HEK293 (cell line): ENCODE results near the gene ZNF668.

Experiments
- SP3 ChIP-seq: fragments of 450-650 bp; formaldehyde crosslinking; IDR thresholded peaks from 2 replicates; pipeline ENCODE4 v1.5.1; 2016; ENCODE audit warnings: missing biosample characterization, missing genetic modification characterization
- ZNF600 ChIP-seq: fragments of 450-650 bp; formaldehyde crosslinking; IDR thresholded peaks from 2 replicates; pipeline ENCODE4 v1.5.1; 2016; ENCODE audit warnings: missing biosample characterization, missing genetic modification characterization

DNA sequence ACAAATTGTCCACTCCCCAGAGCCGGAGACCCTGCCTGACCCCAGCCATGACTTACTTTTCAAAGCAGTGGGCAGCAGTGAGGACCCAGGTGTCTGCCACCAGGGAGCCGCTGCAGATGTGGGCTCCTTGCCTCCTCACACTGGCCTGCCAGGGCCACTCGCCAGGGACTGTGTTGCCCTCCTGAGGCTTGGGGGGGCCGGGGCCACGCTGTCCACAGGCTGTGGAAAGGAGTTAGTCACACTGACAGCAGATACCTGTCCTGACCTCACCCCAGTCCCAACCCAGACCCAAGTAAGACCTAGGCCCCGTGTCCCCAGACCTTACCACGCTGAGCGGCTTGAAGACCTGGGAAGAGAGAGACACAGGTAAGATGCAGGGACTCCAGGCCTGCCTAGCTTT lies 13.4 kb upstream of the ZNF668 start:
- TF ChIP-seq ZNF600 (tag by site-specific recombination) (no peak), SP3 (no peak)
